Activated CD4-positive, alpha-beta T cell treated with anti-CD3 and anti-CD28 coated beads, Interleukin-2, amount 50 U/mL, for 24 hours (primary cell): Measurements from ENCODE around the gene RAB6B.

Experiments
- DNase-seq, 2 donors: peaks; one replicate each; pipeline ENCODE4 v3.0.0-alpha.2; 2020; ENCODE audit warnings: low read depth in 1 of 2, low spot score in 1 of 2

RAB6B gene

GRCh38 chr3:133860519-133860918 is 35.2 kb downstream of the RAB6B start:
- no peak for DNase-seq

GRCh38 chr3:133859381-133860234 is 36.1 kb downstream of the RAB6B start:
- DNase-seq: no peak

- DNase-seq: no peak
Observed at GRCh38 chr3:133857767-133858166, 37.9 kb downstream of the RAB6B start.

- DNase-seq: no peak
Observed at GRCh38 chr3:133856316-133856715, 39.4 kb downstream of the RAB6B start.

- DNase-seq: no peak
Observed at GRCh38 chr3:133855772-133856171, 39.9 kb downstream of the RAB6B start.

GRCh38 chr3:133855002-133855370 is 40.7 kb downstream of the RAB6B start:
- DNase-seq: no peak

- DNase-seq: no peak
Observed at GRCh38 chr3:133854264-133855001, 41.2 kb downstream of the RAB6B start.

GRCh38 chr3:133853925-133854227 is 41.8 kb downstream of the RAB6B start:
- DNase-seq: no peak

GRCh38 chr3:133853063-133853924 is 42.4 kb downstream of the RAB6B start:
- no peak for DNase-seq

- no peak for DNase-seq
Observed at GRCh38 chr3:133851931-133852330, 43.8 kb downstream of the RAB6B start.

- no peak for DNase-seq
Observed at GRCh38 chr3:133851266-133851906, 44.3 kb downstream of the RAB6B start.

- no peak for DNase-seq
Observed at GRCh38 chr3:133850034-133850433, 45.6 kb downstream of the RAB6B start.

- no peak for DNase-seq
Observed at GRCh38 chr3:133849346-133849745, 46.3 kb downstream of the RAB6B start.

- no peak for DNase-seq
Observed at GRCh38 chr3:133845127-133845526, 50.6 kb downstream of the RAB6B start.

GRCh38 chr3:133843634-133844033 is 52.0 kb downstream of the RAB6B start:
- DNase-seq: no peak

- DNase-seq: no peak
Observed at GRCh38 chr3:133842158-133842557, 53.5 kb downstream of the RAB6B start.

- DNase-seq: no peak
Observed at GRCh38 chr3:133841196-133841595, 54.5 kb downstream of the RAB6B start.

- DNase-seq: no peak
Observed at GRCh38 chr3:133840767-133841166, 54.9 kb downstream of the RAB6B start.

GRCh38 chr3:133840055-133840737 is 55.5 kb downstream of the RAB6B start:
- no peak for DNase-seq

GRCh38 chr3:133838916-133839800 is 56.5 kb downstream of the RAB6B start:
- DNase-seq: no peak
